KBM-7 (cell line): ENCODE results near the gene TOMM20.
"Not testable (repeated sequence)": the region's sequence is repeated elsewhere in the genome, so short reads cannot be mapped to it uniquely, and the experiment has no call there.

Experiments
- DNase-seq: peaks from one replicate; pipeline ENCODE4 v3.0.0-alpha.2; 2015
- in situ Hi-C: fragments of 300-500 bp; cut with MboI; formaldehyde crosslinking; loops from 2 replicates; pipeline ENCODE4 v1.14.3; 2020; ENCODE audit warnings: low sequenced_read_pairs, low pct_unique_long_range_greater_than_20kb, mixed read lengths

TOMM20 gene

GRCh38 chr1:235090406-235091069 is 38.1 kb downstream of the TOMM20 start:
- peak; percentile 86 for DNase-seq
- in situ Hi-C loops = loop anchor here (10.0 to 25.0 kb wide), 3 partner anchors 353 to 596 kb away; no protein-coding TSS in a partner anchor

DNA sequence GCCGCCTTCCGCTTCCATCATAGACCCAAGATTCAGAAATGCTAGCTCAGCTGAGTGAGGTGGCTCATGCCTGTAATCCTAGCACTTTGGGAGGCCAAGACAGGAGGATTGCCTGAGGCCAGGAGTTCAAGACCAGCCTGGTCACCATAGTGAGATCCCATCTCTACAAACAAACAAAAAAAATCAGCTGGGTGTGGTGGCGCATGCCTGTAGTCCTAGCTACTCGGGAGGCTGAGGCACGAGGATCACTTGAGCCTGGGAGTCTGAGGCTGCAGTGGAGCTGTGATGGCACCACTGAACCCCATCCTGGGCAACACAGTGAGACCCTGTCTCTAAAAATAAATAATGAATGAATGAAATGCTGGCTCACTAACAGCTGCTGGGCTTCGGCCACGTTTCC is 39.7 kb downstream of the TOMM20 start:
- in situ Hi-C loops = loop anchor here (25.0 kb wide), 2 partner anchors 352 to 502 kb away; no protein-coding TSS in a partner anchor
- no peak for DNase-seq

GRCh38 chr1:235088430-235088829 is 40.2 kb downstream of the TOMM20 start:
- in situ Hi-C loops = loop anchor here (25.0 kb wide), 2 partner anchors 351 to 501 kb away; no protein-coding TSS in a partner anchor

DNA sequence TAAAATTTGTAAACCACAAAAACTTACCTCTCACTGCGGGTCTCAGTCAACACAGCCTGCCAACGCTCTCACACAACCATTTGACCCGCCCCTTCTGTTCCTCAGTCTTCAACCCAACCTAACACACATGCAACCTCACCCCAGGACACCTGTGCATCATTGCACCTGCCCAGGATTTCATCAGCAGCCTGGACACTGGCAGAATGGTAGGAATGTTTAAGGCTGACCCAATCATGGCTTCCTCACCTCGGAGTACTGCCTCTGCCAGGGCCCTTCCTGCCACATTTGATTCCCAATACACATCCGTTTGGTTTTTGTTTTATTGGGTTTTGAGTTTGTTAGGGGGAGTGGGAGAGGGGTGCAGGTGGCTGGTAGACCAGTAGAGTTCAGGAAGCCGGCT is 40.7 kb downstream of the TOMM20 start:
- in situ Hi-C loops = loop anchor here (25.0 kb wide), 2 partner anchors 351 to 501 kb away; no protein-coding TSS in a partner anchor
- no peak for DNase-seq

More at GRCh38 chr1:235088430-235088829, 40.2 kb downstream of the TOMM20 start:
- DNase-seq = no peak

DNA sequence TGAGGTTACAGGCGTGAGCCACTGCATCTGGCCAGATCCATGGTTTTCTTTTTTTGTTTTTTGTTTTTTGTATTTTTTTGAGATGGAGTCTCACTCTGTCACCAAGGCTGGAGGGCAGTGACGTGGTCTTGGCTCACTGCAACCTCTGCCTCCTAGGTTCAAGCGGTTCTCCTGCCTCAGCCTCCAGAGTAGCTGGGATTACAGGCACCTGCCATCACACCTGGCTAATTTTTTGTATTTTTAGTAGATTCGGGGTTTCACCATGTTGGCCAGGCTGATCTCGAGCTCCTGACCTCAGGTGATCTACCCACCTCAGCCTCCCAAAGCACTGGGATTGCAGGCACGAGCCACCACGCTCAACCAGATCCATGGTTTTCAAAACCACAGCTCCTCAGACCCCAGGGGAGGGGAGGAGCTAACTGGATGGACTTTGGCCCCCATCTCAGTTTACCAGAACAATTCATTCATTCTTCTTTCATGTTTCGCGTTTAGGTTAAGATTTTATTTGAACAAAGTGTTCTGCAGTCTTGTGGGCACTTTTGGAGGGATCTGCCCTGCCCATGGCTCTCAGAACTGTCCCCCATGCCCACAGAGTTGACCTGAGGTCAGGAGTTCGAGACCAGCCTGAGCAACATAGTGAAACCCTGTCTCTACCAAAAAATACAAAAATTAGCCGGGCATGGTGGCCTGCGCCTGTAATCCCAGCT is 43.1 kb downstream of the TOMM20 start:
- not testable (repeated sequence) for DNase-seq
- in situ Hi-C loops = loop anchor here (25.0 kb wide), 2 partner anchors 348 to 498 kb away; no protein-coding TSS in a partner anchor

DNA sequence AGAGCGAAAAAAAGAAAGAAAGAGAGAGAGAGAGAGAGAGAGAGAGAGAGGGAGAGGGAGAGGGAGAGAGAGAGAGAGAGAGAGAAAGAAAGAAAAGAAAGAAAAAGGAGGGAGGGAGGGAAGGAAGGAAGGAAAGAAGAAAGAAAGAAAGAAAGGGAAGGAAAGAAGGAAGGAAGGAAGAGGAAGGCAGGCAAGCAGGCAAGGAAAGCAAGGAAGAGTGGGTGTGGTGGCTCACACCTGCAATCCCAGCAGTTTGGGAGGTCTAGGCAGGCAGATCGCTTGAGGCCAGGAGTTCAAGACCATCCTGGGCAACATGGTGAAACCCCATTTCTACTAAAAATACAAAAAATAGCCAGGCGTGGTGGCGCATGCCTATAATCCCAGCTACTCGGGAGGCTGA is 47.8 kb downstream of the TOMM20 start:
- not testable (repeated sequence) for DNase-seq
- in situ Hi-C loops = loop anchor here (25.0 kb wide), 2 partner anchors 343 to 493 kb away; no protein-coding TSS in a partner anchor

GRCh38 chr1:235080297-235080657 is 48.4 kb downstream of the TOMM20 start:
- not testable (repeated sequence) for DNase-seq
- in situ Hi-C loops = loop anchor here (25.0 kb wide), 2 partner anchors 343 to 493 kb away; no protein-coding TSS in a partner anchor

DNA sequence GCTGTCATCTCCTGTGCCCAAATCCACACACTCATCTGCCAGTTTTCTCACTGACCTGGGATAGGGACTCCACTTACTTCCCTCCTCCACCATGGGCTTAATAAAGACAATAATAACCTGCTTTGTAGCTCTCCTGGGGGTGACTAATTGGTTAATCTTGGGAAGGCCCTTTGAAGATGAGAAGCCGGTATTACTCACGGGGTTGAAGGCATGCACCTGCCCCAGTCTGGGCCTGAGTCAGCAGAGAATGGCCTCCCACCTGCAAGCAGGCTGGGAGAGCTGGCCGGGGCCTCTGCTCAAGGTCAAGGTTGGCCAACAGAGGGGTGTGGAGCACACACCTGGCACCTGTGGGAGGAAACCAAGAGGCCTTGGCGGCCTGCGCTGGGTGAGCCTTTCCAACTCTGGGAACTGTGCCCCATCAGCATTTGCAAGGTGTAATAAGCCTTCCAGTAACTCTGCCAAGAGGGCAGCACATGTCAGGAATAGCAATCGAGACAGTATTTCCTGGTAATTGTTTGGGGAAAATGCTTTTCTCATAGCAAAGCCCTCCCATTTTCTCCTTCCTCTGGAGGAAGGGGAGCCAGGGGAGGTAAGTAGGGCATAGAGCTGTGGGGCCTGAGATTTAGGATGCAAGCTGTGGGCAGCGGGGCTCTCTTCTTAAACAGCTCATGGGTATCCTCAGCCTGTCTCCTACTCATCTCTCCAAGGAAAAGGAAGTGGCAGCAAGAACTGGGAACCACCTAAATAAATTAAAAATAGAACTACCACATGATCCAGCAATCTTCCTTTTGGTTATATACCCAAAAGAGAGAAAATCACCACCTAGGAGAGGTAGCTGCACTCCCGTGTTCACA is 49.0 kb downstream of the TOMM20 start:
- in situ Hi-C loops = loop anchor here (25.0 kb wide), 2 partner anchors 342 to 492 kb away; no protein-coding TSS in a partner anchor

DNA sequence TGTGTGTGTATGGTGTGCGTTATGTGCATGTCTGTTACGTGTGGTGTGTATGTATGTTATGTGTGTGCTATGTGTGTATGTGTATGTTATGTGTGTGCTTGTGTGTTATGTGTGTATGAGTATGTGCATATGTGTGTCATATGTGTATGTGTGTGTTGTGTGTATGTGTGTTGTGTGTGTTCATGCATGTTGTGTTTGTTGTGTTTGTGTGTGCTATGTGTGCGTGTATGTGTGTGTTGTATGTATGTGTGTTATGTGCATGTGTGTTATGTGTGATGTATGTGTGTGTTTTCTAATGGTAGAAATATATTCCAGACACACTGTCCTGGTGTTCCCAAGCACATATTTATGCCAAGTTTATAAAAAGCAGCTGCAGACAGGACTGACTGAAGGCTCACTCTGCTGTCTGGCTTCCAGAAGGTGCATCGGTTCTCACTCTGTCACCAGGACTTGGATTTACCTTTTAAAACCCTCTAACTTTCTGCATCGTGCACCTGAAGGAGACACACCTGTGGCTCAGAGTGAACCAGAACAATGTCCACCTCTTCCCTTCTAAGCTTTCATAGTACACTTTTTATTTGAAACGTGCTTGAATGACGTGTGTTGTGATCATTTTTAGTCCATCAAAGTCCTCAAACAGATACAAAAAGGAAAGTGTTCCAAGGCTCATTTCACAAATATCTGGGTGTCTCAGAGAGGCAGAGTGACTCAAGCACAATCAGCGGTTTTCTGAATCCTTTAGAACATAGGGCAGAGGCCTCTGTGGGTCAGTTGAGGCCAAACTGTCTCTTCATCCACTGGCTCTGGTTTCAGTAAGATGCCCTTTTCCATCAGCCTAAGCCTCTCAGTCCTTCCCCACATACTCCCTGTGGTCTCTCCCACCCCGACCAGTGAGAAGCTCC is 49.9 kb downstream of the TOMM20 start:
- in situ Hi-C loops = loop anchor here (25.0 kb wide), 2 partner anchors 341 to 491 kb away; no protein-coding TSS in a partner anchor

More for the DNA sequence above, 49.0 kb downstream of the TOMM20 start:
- no peak for DNase-seq

GRCh38 chr1:235077571-235078479 is 50.8 kb downstream of the TOMM20 start:
- DNase-seq = no peak
- in situ Hi-C loops = loop anchor here (25.0 kb wide), 2 partner anchors 341 to 491 kb away; no protein-coding TSS in a partner anchor

More for the DNA sequence above, 49.9 kb downstream of the TOMM20 start:
- no peak for DNase-seq

GRCh38 chr1:235077163-235077540 is 51.5 kb downstream of the TOMM20 start:
- in situ Hi-C loops = loop anchor here (25.0 kb wide), 2 partner anchors 340 to 490 kb away; no protein-coding TSS in a partner anchor
- DNase-seq = peak; percentile 73

- no peak for DNase-seq
- in situ Hi-C loops = loop anchor here (25.0 kb wide), 2 partner anchors 339 to 489 kb away; no protein-coding TSS in a partner anchor
Observed at GRCh38 chr1:235076504-235077162, 52.0 kb downstream of the TOMM20 start.

- in situ Hi-C loops = loop anchor here (25.0 kb wide), 2 partner anchors 339 to 489 kb away; no protein-coding TSS in a partner anchor
- DNase-seq = no peak
Observed at GRCh38 chr1:235075777-235076308, 52.8 kb downstream of the TOMM20 start.

DNA sequence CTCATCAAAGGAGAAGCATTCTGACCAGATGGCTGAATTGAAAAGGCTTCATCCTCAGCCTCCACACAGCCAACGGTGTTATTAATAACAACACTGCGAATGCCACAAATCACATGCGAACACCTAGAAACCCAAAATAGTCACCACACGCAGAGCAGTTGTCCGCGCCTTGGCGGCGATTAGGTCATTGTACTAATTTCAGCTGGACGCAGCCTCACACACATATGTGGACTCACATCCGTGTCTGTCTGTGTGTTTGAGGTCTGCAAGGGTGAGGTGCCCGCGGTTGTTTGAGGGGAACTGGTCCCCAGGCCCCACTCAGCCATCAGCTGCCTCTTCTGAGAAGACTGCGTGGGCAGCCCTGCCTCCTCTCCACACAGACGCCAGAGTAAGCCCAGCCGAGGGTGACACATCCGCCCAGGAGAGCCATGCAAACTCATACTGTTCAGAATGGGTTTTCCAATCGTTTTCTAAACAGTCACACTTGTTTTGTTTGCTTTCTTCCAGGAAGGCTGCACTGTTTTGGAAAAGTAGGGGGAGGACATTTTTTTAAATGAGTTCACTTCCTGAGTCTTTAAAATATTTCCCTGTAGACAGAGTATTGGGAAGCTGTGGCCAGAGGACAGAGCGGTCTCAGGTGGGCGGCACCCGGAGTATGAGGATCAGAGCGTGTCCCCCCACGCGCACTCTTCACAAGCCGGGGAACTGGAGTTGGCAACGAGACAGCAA is 53.4 kb downstream of the TOMM20 start:
- in situ Hi-C loops = loop anchor here (25.0 kb wide), 2 partner anchors 338 to 488 kb away; no protein-coding TSS in a partner anchor
- DNase-seq = peak; percentile 65

GRCh38 chr1:235074523-235075047 is 54.1 kb downstream of the TOMM20 start:
- in situ Hi-C loops = loop anchor here (25.0 kb wide), 2 partner anchors 337 to 487 kb away; no protein-coding TSS in a partner anchor
- DNase-seq = peak; percentile 55
